Thyroid gland (tissue), 4 donors: ENCODE results near the gene PTPMT1. TPM values are rescaled to one million over a fixed set of nuclear protein-coding genes. Genes with fewer than 3 reads are reported as not detected.

Experiments
- DNase-seq, 2 donors: peaks; one replicate each; pipeline ENCODE4 v3.0.0-alpha.2; 2019
- H3K27ac ChIP-seq, 3 donors: fragments of 200-600 bp; sonication (generic); 1 replicate in 2 of 3; 2 replicates in 1 of 3; pipeline ENCODE4 v1.5.1; 2016 to 2019; ENCODE audit warnings: mild to moderate bottlenecking in 1 of 3, moderate library complexity in 1 of 3
- H3K27me3 ChIP-seq: fragments of 200-600 bp; sonication (generic); one replicate; pipeline ENCODE4 v1.5.1; 2019
- H3K36me3 ChIP-seq, 2 donors: fragments of 200-600 bp; sonication (generic); one replicate each; pipeline ENCODE4 v1.5.1; 2016 to 2019
- H3K4me1 ChIP-seq, 2 donors: fragments of 200-600 bp; sonication (generic); one replicate each; pipeline ENCODE4 v1.5.1; 2017 to 2019
- H3K4me3 ChIP-seq, 3 donors: fragments of 200-600 bp; sonication (generic); replicated peaks in 1 of 3; 1 replicate in 2 of 3; 2 replicates in 1 of 3; pipeline ENCODE4 v1.5.1; 2016; ENCODE audit warnings: mild to moderate bottlenecking in 1 of 3
- H3K9me3 ChIP-seq: fragments of 200-600 bp; sonication (generic); one replicate; pipeline ENCODE4 v1.5.1; 2017
- POLR2A ChIP-seq, 2 donors: fragments of 450-650 bp; IDR thresholded peaks; one replicate each; pipeline ENCODE4 v1.6.1; 2017; ENCODE audit warnings: antibody characterized with exemption in 2 of 2, mild to moderate bottlenecking in 2 of 2, moderate library complexity in 1 of 2
- WGBS, 2 donors: methylation state at CpG; one replicate each; pipeline ENCODE4 v1.1.5; 2017; 5-methylcytosine and 5-hydroxymethylcytosine counted together
- intact Hi-C: fragments of 100-400 bp; cut with DNase I; formaldehyde crosslinking; loops from one replicate; pipeline ENCODE4 v1.15.1; 2023
- total RNA-seq, 4 donors: library from RNA; depleted of rRNA; stranded (reverse); fragments of >200 nt; gene quantifications; one replicate each; pipeline ENCODE4 v1.2.3, GENCODE V29; 2016
- TF ChIP-seq, protein P1 (sequence below), 6 experiments: fragments of 200-600 bp in 3 of 6; fragments of 450-650 bp in 3 of 6; sonication (generic) in 3 of 6; IDR thresholded peaks; one replicate each; pipeline ENCODE4 v1.5.1; 2016 to 2019; ENCODE audit warnings: antibody characterized with exemption in 6 of 6, mild to moderate bottlenecking in 2 of 6, inconsistent platforms in 1 of 6, moderate library complexity in 1 of 6

The PTPMT1 gene
- total RNA-seq, 4 donors from 2014 or later, result 93.9 to 149 (median 125) TPM

DNA sequence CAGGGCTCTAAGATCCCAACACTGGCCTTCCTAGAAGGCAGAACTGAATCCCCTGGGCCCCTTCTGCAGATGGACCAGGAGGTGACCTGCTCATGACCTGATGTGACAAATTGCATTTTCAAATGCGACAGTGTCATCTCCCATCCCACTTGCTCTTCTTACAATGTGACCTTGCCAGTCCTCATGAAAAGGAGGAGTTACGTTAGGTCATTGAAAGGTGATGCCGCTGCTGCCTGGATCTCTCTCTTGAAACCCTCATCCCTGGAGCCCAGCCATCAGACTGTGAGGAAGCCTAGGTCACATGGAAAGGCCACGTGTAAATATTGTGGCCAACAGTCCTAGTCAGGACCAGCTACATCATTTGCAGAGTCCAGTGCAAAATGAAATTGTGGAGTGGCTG is 34.5 kb downstream of the PTPMT1 start:
- DNase-seq, result no peak
- Histone ChIP-seq H3K9me3 (no peaks in the 10 kb centered on the region), H3K27ac (no peak overlapping the region), H3K4me3 (no peak overlapping the region), H3K36me3 (no peaks in the 10 kb centered on the region), H3K27me3 (no peaks in the 10 kb centered on the region), H3K4me1 (peaks cover 2 to 6% of the 10 kb centered on the region in 2 donors)
- 60 to 62% methylated on average over 4 of the region's 4 CpGs for WGBS, 2 donors
- no peak for TF ChIP-seq POLR2A (IDR thresholded peaks at IDR 0.05)
- TF ChIP-seq, protein P1, sequence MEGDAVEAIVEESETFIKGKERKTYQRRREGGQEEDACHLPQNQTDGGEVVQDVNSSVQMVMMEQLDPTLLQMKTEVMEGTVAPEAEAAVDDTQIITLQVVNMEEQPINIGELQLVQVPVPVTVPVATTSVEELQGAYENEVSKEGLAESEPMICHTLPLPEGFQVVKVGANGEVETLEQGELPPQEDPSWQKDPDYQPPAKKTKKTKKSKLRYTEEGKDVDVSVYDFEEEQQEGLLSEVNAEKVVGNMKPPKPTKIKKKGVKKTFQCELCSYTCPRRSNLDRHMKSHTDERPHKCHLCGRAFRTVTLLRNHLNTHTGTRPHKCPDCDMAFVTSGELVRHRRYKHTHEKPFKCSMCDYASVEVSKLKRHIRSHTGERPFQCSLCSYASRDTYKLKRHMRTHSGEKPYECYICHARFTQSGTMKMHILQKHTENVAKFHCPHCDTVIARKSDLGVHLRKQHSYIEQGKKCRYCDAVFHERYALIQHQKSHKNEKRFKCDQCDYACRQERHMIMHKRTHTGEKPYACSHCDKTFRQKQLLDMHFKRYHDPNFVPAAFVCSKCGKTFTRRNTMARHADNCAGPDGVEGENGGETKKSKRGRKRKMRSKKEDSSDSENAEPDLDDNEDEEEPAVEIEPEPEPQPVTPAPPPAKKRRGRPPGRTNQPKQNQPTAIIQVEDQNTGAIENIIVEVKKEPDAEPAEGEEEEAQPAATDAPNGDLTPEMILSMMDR (IDR thresholded peaks at IDR 0.05), result no peak
- intact Hi-C loops, result no loop called here

GRCh38 chr11:47603295-47603694 is 37.9 kb downstream of the PTPMT1 start:
- Histone ChIP-seq H3K9me3 (no peaks in the 10 kb centered on the region), H3K4me1 (peaks cover 0 to 20% of the 10 kb centered on the region in 2 donors), H3K27ac (no peak overlapping the region), H3K27me3 (no peaks in the 10 kb centered on the region), H3K4me3 (no peak overlapping the region), H3K36me3 (no peaks in the 10 kb centered on the region)
- no peak for DNase-seq
- intact Hi-C loops, result no loop called here
- 88 to 91% methylated on average over 4 of the region's 4 CpGs for WGBS, 2 donors
- TF ChIP-seq, protein P1 (IDR thresholded peaks at IDR 0.05), result no peak
- no peak for TF ChIP-seq POLR2A (IDR thresholded peaks at IDR 0.05)

DNA sequence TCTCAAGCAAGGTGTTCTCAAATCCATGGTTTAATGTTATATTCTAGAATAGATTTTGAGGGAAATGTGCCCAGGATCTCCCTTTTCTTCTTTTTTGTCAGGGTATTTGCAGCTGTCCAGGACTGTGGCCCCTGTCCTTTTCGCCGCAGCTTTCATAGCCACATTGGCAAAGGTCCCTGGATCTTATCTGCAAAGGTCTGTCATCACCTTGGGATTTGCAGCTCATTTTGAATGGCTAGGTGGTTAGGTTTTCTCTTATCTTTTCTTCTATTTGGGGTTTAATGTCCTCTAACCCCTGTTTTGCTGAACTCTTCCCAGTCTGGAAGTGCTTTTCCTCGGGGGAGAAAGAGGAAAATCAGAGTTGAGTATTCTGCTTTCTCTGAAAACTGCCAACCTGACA is 40.5 kb downstream of the PTPMT1 start:
- WGBS, 2 donors, result 67 to 73% methylated on average over 3 of the region's 3 CpGs
- Histone ChIP-seq H3K9me3 (no peaks in the 10 kb centered on the region), H3K4me3 (no peak overlapping the region), H3K27me3 (no peaks in the 10 kb centered on the region), H3K36me3 (no peaks in the 10 kb centered on the region), H3K4me1 (peaks cover 0 to 21% of the 10 kb centered on the region in 2 donors), H3K27ac (no peak overlapping the region)
- TF ChIP-seq POLR2A (IDR thresholded peaks at IDR 0.05), result no peak
- TF ChIP-seq, protein P1 (IDR thresholded peaks at IDR 0.05), result no peak
- intact Hi-C loops, result no loop called here
- DNase-seq, result no peak

- Histone ChIP-seq H3K27me3 (no peaks in the 10 kb centered on the region), H3K27ac (peak overlapping the region in 2 of 3 donors; percentile 40 to 72), H3K36me3 (no peaks in the 10 kb centered on the region), H3K4me1 (peaks cover 0 to 21% of the 10 kb centered on the region in 2 donors), H3K4me3 (no peak overlapping the region), H3K9me3 (no peaks in the 10 kb centered on the region)
- DNase-seq, result peak; percentile 64 to 78
- intact Hi-C loops, result no loop called here
- 15 to 20% methylated on average over 5 of the region's 5 CpGs for WGBS, 2 donors
- TF ChIP-seq, protein P1 (IDR thresholded peaks at IDR 0.05), result no peak
- TF ChIP-seq POLR2A (IDR thresholded peaks at IDR 0.05), result peak in 1 of 2 donors; percentile 28
Observed at GRCh38 chr11:47606731-47607130, 41.3 kb downstream of the PTPMT1 start.

DNA sequence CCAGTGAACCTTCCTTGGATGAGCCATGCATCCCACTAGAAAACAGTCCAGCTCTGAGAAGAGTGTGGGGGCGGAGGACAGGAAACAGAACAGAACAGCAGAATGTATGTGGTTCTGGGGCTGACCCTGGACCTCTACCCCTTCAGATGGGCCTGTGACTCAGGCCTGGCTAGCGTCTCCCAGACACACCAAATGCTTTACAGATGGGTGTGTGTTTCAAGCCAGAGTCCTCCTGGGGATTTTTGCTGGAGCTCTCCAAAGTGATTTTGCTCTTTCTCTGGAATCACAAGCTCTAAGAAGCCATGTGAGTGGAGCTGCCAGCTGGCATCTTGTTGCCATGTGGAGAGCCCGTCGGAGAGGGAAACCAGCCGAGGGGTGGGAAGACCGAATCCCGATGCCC is 42.0 kb downstream of the PTPMT1 start:
- H3K36me3 ChIP-seq, result no peaks in the 10 kb centered on the region
- DNase-seq, result peak; percentile 56 to 87
- intact Hi-C loops, result no loop called here
- no peaks in the 10 kb centered on the region for H3K27me3 ChIP-seq
- no peak overlapping the region for H3K4me3 ChIP-seq
- WGBS, 2 donors, result 25 to 60% methylated on average over 7 of the region's 7 CpGs
- H3K27ac ChIP-seq, result peak overlapping the region in 2 of 3 donors; percentile 40 to 72
- H3K9me3 ChIP-seq, result no peaks in the 10 kb centered on the region
- TF ChIP-seq, protein P1 (IDR thresholded peaks at IDR 0.05), result no peak
- H3K4me1 ChIP-seq, result peaks cover 0 to 21% of the 10 kb centered on the region in 2 donors
